Stimulated activated CD8-positive, alpha-beta memory T cell treated with anti-CD3 and anti-CD28 coated beads, Interleukin-2, amount 100 ng/mL, for 1 hour (primary cell): ENCODE data around the gene CNBP.
"Not testable (repeated sequence)": the region's sequence is repeated elsewhere in the genome, so short reads cannot be mapped to it uniquely, and the experiment has no call there.

Experiments used
- DNase-seq, 2 donors: peaks; one replicate each; pipeline ENCODE4 v3.0.0-alpha.2; 2020; ENCODE audit warnings: low read depth in 2 of 2

CNBP gene

GRCh38 chr3:129183569-129184395 lies at the start of gene CNBP:
CNBP (minus strand) TSS chr3:129183896; CDS start chr3:129171757, 12,139 bp downstream.
- peak; percentile 79 to 84 for DNase-seq

GRCh38 chr3:129231331-129232119 lies 47.8 kb upstream of the CNBP start:
- no peak for DNase-seq

- no peak for DNase-seq
Observed at GRCh38 chr3:129230311-129231019, 46.8 kb upstream of the CNBP start.

DNA sequence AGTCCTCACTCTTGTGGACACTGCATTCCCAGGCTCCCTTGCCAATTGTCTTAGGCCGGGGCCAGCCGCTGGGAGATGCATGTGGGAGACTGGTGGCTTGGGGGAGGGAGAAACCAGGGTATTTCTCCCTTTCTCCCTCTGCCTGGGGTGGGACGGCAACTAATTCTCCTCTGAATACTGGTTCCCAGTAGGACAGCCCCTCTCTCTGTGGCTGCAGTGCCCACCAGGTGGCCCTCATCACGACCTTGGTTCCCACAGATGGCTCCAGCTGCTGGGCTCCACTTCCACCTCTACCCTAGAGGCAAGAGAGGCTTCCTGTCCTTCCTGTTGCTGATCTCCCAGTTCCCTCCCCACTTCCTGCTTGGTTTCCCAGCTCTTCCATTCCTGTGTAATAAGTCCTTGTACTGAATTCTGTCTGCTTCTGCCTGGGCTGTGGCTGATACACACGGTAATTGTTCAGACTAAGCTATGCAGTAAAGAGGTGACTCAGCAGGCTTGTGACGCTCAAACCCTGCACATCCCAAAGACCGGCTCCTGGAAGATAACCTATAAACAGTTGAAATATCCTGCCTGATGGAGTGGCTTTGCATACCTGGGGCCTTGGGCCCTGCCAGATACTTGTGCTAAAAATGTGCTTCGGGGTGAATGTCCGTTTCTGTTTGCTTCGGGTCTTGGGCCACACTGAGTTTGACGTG lies 45.3 kb upstream of the CNBP start:
- DNase-seq: no peak

DNA sequence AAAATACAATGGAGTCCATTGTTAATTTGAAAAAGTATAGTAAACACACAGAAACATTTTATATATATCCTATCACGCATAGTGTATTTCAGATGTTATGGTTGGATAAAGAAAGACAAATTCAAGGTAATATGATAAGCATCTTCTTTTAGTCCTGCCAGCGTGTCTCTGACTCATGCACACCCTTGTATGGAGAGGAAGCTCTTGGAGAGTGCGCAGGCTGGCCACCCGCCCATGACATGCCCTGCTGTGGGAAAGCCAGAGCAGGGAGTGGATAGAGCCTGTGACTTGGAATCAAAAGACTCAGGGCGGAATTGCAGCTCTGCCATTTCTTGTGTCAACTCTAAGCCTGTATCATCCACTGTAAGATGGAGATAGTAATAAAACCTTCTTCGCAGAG lies 42.7 kb upstream of the CNBP start:
- DNase-seq: no peak

- no peak for DNase-seq
Observed at GRCh38 chr3:129224984-129225393, 41.3 kb upstream of the CNBP start.

GRCh38 chr3:129224387-129224786 lies 40.7 kb upstream of the CNBP start:
- DNase-seq: not testable (repeated sequence)

DNA sequence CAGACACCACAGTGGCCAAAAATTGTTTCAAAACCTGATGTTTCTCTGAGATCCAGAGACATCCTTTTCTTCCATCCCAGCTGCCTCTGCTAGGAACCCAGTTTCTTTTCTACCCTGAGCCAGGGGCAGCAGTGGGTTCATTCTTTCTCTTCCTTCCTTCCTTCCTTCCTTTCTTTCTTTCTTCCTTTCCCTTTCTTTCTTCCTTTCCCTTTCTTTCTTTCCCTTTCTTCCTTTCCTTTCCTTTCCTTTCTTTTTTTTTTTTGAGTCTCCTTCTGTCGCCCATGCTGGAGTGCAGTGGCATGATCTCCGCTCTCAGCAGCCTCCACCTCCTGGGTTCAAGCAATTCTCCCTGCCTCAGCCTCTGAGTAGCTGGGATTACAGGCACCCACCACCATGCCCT lies 35.0 kb upstream of the CNBP start:
- DNase-seq: no peak

DNA sequence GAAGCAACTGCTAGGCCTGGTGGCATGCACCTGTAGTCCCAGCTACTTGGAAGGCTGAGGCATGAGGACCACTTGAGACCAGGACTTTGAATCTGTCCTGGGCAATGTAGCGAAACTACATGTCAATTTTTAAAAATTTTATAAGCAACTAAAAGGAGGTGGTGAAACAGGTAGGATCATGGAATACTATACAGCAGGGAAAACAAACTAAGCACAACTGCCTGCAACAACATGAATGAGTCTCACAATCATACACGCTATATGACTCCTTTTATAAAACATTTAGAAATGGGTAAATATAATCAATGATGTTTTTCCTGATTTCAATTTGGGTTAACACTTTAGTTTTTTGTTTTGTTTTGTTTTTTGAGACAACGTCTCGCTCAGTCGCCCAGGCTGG lies 29.5 kb upstream of the CNBP start:
- DNase-seq: no peak

DNA sequence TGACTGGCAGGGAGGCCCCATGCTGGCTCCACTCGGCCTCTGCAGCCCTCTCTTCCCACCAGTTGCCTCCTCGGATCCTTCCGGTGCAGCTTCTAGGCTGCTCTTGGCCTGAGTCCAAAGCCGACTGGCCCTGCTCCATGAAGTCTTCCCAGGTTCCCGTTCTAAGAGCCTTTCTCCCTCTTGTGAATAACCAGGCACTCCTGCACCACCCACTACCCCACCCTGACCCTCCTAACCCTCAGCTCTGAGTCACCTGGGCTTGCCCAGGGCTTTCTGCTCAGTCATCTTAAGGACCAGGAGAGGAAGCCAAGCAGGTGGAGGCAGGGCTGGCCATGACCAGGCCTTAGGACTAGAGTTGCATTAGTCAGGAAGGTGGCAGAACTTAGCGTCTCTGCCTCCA lies 28.1 kb upstream of the CNBP start:
- DNase-seq: no peak

DNA sequence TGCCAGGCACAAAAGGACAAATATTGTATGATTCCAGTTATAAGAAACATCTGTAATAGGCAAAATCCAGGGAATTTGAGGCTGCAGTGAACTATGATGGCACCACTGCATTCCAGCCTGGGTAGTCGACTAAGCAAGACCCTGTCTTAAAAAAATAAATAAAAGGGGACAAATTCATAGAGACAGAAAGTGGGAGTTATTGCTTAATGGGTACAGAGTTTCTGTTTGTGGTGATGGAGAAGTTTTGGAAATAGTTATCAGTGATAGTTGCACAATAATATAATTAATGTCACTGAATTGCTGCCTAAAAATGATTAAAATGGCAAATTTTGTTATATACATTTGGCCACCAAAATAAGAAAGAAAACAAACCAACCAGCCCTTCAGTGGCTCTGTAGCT lies 27.6 kb upstream of the CNBP start:
- DNase-seq: no peak

GRCh38 chr3:129207479-129207878 lies 23.8 kb upstream of the CNBP start:
- DNase-seq: no peak

GRCh38 chr3:129205109-129205832 lies 21.6 kb upstream of the CNBP start:
- no peak for DNase-seq

DNA sequence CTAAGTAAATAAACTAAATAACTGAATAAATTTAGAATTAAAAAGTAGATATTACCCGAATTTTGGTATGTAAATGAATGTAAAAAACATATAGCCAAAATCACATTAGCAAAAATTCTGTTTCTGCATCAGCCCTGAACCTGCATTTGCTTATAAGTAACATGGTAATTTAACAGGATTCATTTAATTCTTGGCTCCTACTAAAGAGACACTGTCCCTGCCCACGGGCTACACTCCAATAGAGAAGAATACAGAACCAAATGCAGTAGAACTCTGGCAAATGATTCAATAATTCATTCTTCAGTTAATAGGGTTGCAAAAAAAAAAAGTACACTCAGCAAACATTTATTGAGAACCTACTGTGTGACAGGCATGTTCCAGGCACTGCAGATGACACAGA lies 20.8 kb upstream of the CNBP start:
- no peak for DNase-seq

DNA sequence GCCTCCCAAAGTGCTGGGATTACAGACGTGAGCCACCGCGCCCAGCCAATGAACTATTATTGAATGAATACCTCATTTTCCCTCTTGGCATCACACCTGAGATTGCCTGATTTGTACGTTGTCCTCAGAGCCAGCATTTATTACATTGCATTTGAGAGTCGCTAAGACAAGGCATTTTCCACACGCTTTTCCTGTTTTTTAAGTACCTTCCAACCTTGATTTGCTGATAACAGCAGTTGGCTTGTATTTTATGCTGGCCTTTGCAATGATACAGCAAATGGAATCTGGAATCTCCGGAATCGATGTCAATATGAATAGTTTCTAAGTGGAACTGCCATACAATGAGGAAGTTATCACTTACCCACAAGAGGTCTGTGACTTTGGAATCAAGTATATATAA lies 15.7 kb upstream of the CNBP start:
- DNase-seq: no peak

DNA sequence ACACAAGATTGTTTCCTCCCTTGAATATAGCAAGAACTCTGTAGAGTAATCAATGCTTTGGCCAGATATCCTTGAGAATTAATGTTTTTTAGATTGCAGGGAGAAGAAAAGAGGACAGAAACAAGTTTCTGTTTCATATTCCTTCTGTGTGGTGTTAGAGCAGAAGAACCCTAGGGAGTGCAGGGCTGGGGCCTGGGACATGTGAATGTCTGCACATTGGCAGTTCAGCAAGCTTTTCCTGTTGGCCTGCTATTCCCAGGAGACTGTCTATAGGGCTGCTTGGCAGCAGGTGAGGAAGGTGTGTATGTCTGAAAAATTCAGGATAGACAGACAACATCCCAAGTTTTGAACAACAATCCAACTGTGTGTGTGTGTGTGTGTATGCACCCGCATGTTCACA lies 13.6 kb upstream of the CNBP start:
- no peak for DNase-seq

DNA sequence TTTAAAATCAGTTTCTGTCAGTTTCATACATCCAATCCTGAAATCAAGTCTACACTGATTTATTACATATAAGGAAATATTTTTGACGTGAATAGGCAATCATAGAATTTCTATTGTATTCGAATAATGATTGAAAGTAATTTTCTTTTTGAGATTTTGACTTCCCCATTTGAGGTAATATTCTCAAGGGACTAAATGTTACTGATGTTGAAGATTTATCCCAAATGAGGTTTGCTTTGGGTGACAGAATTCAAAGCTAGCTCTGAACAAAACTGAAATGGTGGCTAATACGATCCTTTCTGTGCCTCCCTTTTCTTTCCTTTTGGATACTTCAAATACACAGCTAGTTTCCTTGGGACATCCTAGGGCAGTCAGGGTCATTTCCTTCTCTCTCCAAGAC lies 12.9 kb upstream of the CNBP start:
- no peak for DNase-seq

DNA sequence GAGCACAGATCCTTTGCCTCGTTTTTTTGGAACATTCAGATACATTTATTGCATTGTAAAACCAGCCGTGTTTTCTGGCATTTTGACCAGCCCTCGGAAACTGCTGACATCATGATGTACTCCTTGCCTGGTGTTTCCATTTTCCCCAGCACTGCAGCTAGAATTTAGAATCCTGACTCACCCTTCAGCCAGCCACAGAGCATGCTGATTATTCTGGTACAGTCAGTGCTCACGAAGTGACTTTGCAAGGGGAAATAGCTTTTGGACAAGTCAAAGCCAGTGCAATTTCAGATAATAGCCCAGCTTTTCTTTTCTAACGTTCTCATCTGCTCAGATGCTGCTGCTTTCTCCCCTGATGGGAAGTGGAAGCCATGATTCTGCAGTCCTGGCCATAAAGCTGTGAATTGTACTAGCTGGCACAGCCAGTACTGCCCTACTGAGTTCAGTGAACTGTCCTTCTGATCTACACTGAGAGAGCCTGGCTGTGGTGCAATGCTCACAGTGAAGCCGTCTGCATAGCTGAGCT lies 12.1 kb upstream of the CNBP start:
- no peak for DNase-seq

DNA sequence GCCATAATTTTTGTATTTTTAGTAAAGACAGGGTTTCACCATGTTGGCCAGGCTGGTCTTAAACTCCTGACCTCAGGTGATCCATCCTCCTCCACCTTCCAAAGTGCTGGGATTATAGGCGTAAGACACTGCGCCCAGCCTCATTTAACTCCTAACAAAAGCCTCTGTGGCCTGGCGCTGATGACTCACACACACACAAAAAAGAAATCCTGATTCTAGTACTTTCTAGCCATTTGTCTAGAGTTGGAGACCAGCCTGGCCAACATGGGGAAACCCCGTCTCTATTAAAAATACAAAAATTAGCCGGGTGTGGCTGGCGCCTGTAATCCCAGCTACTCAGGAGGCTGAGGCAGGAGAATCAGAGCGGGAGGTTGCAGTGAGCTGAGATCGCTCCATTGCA lies 6.1 kb upstream of the CNBP start:
- DNase-seq: not testable (repeated sequence)

GRCh38 chr3:129187857-129188256 lies 4.2 kb upstream of the CNBP start:
- no peak for DNase-seq

DNA sequence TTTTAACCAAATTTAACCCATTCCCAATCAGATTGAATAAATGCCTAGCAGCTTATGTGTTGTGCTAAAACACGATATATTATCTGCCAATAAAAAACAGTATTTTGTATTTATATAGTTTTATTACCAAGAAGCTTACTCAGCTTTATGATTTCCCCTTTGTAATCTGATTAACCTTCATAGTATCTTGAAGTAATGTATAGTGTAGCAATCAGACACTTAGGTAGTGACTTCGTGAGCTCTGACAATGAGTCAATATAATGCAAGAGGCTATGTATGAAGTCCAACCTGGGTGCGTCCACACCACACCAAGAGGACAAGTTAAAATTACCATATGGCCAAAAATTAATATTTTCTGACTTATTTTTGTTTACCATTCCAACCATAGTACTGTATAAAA lies 2.1 kb upstream of the CNBP start:
- no peak for DNase-seq
